K562 (cell line): Measurements from ENCODE around the gene KLHL24. TPM values are rescaled to one million over a fixed set of nuclear protein-coding genes. Genes with fewer than 3 reads are reported as not detected.

Experiments
- CC2D1A ChIP-seq: fragments of 450-650 bp; IDR thresholded peaks from 2 replicates; pipeline ENCODE4 v1.6.1; 2017; ENCODE audit warnings: mild to moderate bottlenecking
- CHD4 ChIP-seq: fragments of 200-600 bp; sonication (generic); IDR thresholded peaks from 3 replicates; pipeline ENCODE4 v1.6.1; 2012; ENCODE audit warnings: low read depth, mild to moderate bottlenecking, mixed read lengths, low read length, inconsistent platforms; ENCODE audit not compliant: insufficient read depth, insufficient replicate concordance, poor library complexity, severe bottlenecking
- CXXC5 ChIP-seq: fragments of 250-450 bp; sonication (Bioruptor Pico); IDR thresholded peaks from 2 replicates; pipeline ENCODE4 v1.8.0; 2022; ENCODE audit warnings: inconsistent platforms, mild to moderate bottlenecking, moderate library complexity
- ERF ChIP-seq: fragments of 450-650 bp; formaldehyde crosslinking; IDR thresholded peaks from 2 replicates; pipeline ENCODE4 v1.4.0; 2020; ENCODE audit warnings: mild to moderate bottlenecking, mixed read lengths
- FOXM1 ChIP-seq, 2 experiments: fragments of 450-650 bp in 1 of 2; sonication (generic) in 1 of 2; formaldehyde crosslinking in 1 of 2; IDR thresholded peaks; 2 replicates each; pipeline versions ENCODE4 v1.6.1 to v1.9.0; 2017 to 2022; ENCODE audit warnings: low read depth in 2 of 2, mild to moderate bottlenecking in 2 of 2, missing genetic modification reagents in 1 of 2, moderate library complexity in 1 of 2
- HCFC1 ChIP-seq: IDR thresholded peaks from 2 replicates; pipeline ENCODE4 v1.6.1; 2012; ENCODE audit warnings: low read depth, low read length, improper control_type of control experiment
- HSF4 ChIP-seq: fragments of 250-450 bp; sonication (Bioruptor Pico); IDR thresholded peaks from 2 replicates; pipeline ENCODE4 v2.1.2; 2022; ENCODE audit warnings: mild to moderate bottlenecking, moderate library complexity, borderline replicate concordance
- KLF16 ChIP-seq: IDR thresholded peaks from 2 replicates; pipeline ENCODE4 v1.6.1; 2016; ENCODE audit warnings: antibody characterized with exemption
- L3MBTL2 ChIP-seq: fragments of 450-650 bp; IDR thresholded peaks from 2 replicates; pipeline ENCODE4 v1.6.1; 2016; ENCODE audit warnings: mild to moderate bottlenecking, moderate library complexity
- NFYB ChIP-seq: IDR thresholded peaks from 2 replicates; pipeline ENCODE4 v1.6.1; 2011; ENCODE audit warnings: mild to moderate bottlenecking, moderate library complexity; ENCODE audit not compliant: insufficient read length; ENCODE audit errors: extremely low read depth
- PURB ChIP-seq: sonication (generic); formaldehyde crosslinking; IDR thresholded peaks from 2 replicates; pipeline ENCODE4 v1.9.0; 2021; ENCODE audit warnings: low read depth, mild to moderate bottlenecking, missing genetic modification reagents
- U2AF2 ChIP-seq: fragments of 200-400 bp; formaldehyde crosslinking; optimal IDR thresholded peaks from 2 replicates; pipeline ENCODE3; 2017; ENCODE audit warnings: low read depth, mild to moderate bottlenecking, low read length
- ZBTB17 ChIP-seq: fragments of 450-650 bp; formaldehyde crosslinking; IDR thresholded peaks from 2 replicates; pipeline ENCODE4 v1.4.0; 2020; ENCODE audit warnings: mild to moderate bottlenecking
- ZNF175 ChIP-seq: fragments of 200-800 bp; sonication (Bioruptor generic); IDR thresholded peaks from 2 replicates; pipeline ENCODE4 v1.6.1; 2016; ENCODE audit warnings: low read depth, mild to moderate bottlenecking, missing genetic modification characterization, missing compliant biosample characterization
- ZNF274 ChIP-seq: IDR thresholded peaks from 2 replicates; pipeline ENCODE4 v1.6.1; 2011; ENCODE audit warnings: low read depth, mild to moderate bottlenecking, low read length, moderate library complexity, borderline replicate concordance
- ZNF384 ChIP-seq: IDR thresholded peaks from 2 replicates; pipeline ENCODE4 v1.6.1; 2012; ENCODE audit warnings: low read depth, low read length, improper control_type of control experiment
- ZNF589 ChIP-seq: fragments of 200-800 bp; sonication (Bioruptor generic); IDR thresholded peaks from 2 replicates; pipeline ENCODE4 v1.6.1; 2016; ENCODE audit warnings: low read depth, missing genetic modification characterization, missing compliant biosample characterization
- ZNF644 ChIP-seq: fragments of 200-800 bp; sonication (Bioruptor generic); IDR thresholded peaks from 2 replicates; pipeline ENCODE4 v1.6.1; 2016; ENCODE audit warnings: low read depth, missing genetic modification characterization, missing compliant biosample characterization
- polyA plus RNA-seq, 8 experiments: library from polyadenylated mRNA; depleted of rRNA in 4 of 8; stranded (reverse) in 5 of 8; unstranded in 3 of 8; fragments of >200 nt; fragmentation: Nextera tagmentation in 2 of 8; fragmentation: Illumina TruSeq in 1 of 8; extraction: Ambion mirVana in 2 of 8; extraction: Trizol in 1 of 8; gene quantifications; 2 replicates each; pipeline versions ENCODE4 v1.2.1 to v1.2.3, GENCODE V29; 2011 to 2014; ENCODE audit warnings: inconsistent platforms in 1 of 8, missing spikeins in 1 of 8
- total RNA-seq, 7 experiments: library from RNA; depleted of rRNA in 6 of 7; stranded (reverse); fragments of >200 nt in 6 of 7; fragmentation: Illumina TruSeq in 2 of 7; extraction: Trizol in 2 of 7; gene quantifications; 2 replicates each; pipeline versions ENCODE4 v1.2.1 to v1.2.3, GENCODE V29; 2011 to 2021; ENCODE audit warnings: low replicate concordance in 1 of 7
- TF ChIP-seq, protein P1 (sequence below): sonication (generic); formaldehyde crosslinking; IDR thresholded peaks from 2 replicates; pipeline ENCODE4 v1.8.1; 2023; ENCODE audit warnings: mild to moderate bottlenecking, missing genetic modification reagents, moderate library complexity
- TF ChIP-seq, protein P2 (sequence below): sonication (generic); formaldehyde crosslinking; IDR thresholded peaks from 2 replicates; pipeline ENCODE4 v1.8.1; 2023; ENCODE audit warnings: missing genetic modification reagents, mild to moderate bottlenecking, borderline replicate concordance
- TF ChIP-seq, protein P3 (sequence below), 3 experiments: fragments of 200-800 bp in 1 of 3; sonication (Bioruptor generic) in 1 of 3; sonication (generic) in 1 of 3; formaldehyde crosslinking in 1 of 3; IDR thresholded peaks; 2 replicates each; pipeline versions ENCODE4 v1.6.1 to v1.8.0; 2016 to 2022; ENCODE audit warnings: mild to moderate bottlenecking in 2 of 3, missing compliant biosample characterization in 2 of 3, missing genetic modification characterization in 2 of 3, missing genetic modification reagents in 1 of 3

KLHL24 gene
- total and polyA plus RNA-seq, 9 of the 15 experiments (the other 6 are each of a cell fraction or from before 2014, with no cell fraction given), result 3.3 to 21.2 (median 14.2) TPM

DNA sequence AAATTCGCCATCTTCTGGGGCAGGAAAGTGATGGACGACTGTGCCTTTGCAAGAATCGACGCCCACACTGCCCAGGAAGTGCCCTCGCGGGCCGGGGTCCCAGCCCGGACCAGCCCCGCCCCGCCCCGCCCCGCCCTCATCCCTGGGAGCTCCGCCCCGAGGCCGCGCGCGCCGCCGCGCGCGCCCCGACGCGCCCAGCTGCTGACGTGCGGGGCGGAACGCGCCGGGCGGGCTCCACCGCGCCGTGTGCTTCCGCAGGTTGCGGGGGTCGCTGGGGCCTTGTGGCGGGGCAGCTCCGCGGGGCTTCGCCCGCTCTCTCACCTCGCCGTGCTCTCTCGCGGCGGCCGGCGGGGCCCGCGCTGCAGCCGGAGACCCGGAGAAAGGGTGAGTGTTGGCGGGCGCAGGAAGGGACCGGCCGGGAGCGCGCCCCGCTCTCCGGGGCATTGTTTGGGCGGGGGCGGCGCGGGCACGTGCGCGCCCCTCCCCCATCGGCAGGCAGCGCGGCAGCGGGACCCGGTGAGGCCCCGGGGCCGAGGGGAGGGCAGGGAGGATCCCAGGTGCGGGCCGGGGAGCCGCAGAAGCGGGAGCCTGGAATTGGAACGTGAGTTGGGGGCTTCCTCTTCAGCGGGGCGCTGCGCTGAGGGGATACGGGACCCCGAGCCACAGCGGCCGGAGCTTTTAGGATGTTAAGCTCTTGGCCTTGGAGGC lies 62.3 kb downstream of the KLHL24 start, which contains the start of gene YEATS2 (continued):
- TF ChIP-seq, protein P1, sequence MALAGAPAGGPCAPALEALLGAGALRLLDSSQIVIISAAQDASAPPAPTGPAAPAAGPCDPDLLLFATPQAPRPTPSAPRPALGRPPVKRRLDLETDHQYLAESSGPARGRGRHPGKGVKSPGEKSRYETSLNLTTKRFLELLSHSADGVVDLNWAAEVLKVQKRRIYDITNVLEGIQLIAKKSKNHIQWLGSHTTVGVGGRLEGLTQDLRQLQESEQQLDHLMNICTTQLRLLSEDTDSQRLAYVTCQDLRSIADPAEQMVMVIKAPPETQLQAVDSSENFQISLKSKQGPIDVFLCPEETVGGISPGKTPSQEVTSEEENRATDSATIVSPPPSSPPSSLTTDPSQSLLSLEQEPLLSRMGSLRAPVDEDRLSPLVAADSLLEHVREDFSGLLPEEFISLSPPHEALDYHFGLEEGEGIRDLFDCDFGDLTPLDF (CRISPR knock-in tag), result 0 out of 2 replicates have a peak, but pooled peaks have one; percentile 44
- TF ChIP-seq NFYB (no peak), CC2D1A (no peak), L3MBTL2 (peak; percentile 56), ZNF274 (no peak), PURB (CRISPR knock-in tag) (no peak), U2AF2 (no peak), FOXM1 (IDR thresholded peaks at IDR 0.05; ENCODE audit: low read depth) (no peak), FOXM1 (CRISPR knock-in tag; IDR thresholded peaks at IDR 0.05; ENCODE audit: low read depth) (no peak), ERF (CRISPR knock-in tag) (0 out of 2 replicates have a peak, but pooled peaks have one; percentile 60), ZNF384 (no peak), ZNF644 (tag) (peak; percentile 87), CHD4 (no peak), ZNF175 (CRISPR knock-in tag) (peak; percentile 82), CXXC5 (peak; percentile 94), ZNF589 (CRISPR knock-in tag) (peak; percentile 74), KLF16 (no peak), ZBTB17 (no peak), HSF4 (CRISPR knock-in tag) (no peak), HCFC1 (no peak)
- TF ChIP-seq, protein P2, sequence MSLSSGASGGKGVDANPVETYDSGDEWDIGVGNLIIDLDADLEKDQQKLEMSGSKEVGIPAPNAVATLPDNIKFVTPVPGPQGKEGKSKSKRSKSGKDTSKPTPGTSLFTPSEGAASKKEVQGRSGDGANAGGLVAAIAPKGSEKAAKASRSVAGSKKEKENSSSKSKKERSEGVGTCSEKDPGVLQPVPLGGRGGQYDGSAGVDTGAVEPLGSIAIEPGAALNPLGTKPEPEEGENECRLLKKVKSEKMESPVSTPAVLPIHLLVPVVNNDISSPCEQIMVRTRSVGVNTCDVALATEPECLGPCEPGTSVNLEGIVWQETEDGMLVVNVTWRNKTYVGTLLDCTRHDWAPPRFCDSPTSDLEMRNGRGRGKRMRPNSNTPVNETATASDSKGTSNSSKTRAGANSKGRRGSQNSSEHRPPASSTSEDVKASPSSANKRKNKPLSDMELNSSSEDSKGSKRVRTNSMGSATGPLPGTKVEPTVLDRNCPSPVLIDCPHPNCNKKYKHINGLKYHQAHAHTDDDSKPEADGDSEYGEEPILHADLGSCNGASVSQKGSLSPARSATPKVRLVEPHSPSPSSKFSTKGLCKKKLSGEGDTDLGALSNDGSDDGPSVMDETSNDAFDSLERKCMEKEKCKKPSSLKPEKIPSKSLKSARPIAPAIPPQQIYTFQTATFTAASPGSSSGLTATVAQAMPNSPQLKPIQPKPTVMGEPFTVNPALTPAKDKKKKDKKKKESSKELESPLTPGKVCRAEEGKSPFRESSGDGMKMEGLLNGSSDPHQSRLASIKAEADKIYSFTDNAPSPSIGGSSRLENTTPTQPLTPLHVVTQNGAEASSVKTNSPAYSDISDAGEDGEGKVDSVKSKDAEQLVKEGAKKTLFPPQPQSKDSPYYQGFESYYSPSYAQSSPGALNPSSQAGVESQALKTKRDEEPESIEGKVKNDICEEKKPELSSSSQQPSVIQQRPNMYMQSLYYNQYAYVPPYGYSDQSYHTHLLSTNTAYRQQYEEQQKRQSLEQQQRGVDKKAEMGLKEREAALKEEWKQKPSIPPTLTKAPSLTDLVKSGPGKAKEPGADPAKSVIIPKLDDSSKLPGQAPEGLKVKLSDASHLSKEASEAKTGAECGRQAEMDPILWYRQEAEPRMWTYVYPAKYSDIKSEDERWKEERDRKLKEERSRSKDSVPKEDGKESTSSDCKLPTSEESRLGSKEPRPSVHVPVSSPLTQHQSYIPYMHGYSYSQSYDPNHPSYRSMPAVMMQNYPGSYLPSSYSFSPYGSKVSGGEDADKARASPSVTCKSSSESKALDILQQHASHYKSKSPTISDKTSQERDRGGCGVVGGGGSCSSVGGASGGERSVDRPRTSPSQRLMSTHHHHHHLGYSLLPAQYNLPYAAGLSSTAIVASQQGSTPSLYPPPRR, result no peak
- TF ChIP-seq, protein P3, sequence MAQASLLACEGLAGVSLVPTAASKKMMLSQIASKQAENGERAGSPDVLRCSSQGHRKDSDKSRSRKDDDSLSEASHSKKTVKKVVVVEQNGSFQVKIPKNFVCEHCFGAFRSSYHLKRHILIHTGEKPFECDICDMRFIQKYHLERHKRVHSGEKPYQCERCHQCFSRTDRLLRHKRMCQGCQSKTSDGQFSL (CRISPR knock-in tag; IDR thresholded peaks at IDR 0.05), result peak; percentile 76
- TF ChIP-seq, protein P3 (tag; IDR thresholded peaks at IDR 0.05), result no peak
